GM19372 (cell line): ENCODE measurements around the gene KLHL3.
"Not testable (repeated sequence)": the region's sequence is repeated elsewhere in the genome, so short reads cannot be mapped to it uniquely, and the experiment has no call there.

Experiments used
- ATAC-seq: cut with Tn5 transposase; IDR thresholded peaks from one replicate; pipeline ENCODE4 v1.9.1; 2021; ENCODE audit warnings: mild to moderate bottlenecking, low read depth, moderate library complexity; ENCODE audit not compliant: unreplicated experiment

KLHL3 gene

GRCh38 chr5:137735555-137736284, at the start of gene KLHL3:
Gene KLHL3, minus strand, starts transcription at chr5:137736089. Its CDS starts 443 bp downstream, at chr5:137735646.
- ATAC-seq, result peak; percentile 65

GRCh38 chr5:137782984-137783536, 47.2 kb upstream of the KLHL3 start:
- ATAC-seq, result no peak

GRCh38 chr5:137782055-137782454, 46.2 kb upstream of the KLHL3 start:
- ATAC-seq, result no peak

- ATAC-seq, result no peak
Observed at GRCh38 chr5:137778772-137779564, 43.1 kb upstream of the KLHL3 start.

GRCh38 chr5:137767937-137768336, 32.0 kb upstream of the KLHL3 start:
- ATAC-seq, result not testable (repeated sequence)

- no peak for ATAC-seq
Observed at GRCh38 chr5:137761566-137761965, 25.7 kb upstream of the KLHL3 start.

- ATAC-seq, result no peak
Observed at GRCh38 chr5:137760719-137761516, 25.0 kb upstream of the KLHL3 start.

GRCh38 chr5:137760294-137760693, 24.4 kb upstream of the KLHL3 start:
- no peak for ATAC-seq

GRCh38 chr5:137758715-137759306, 22.9 kb upstream of the KLHL3 start:
- ATAC-seq, result peak; percentile 31

- no peak for ATAC-seq
Observed at GRCh38 chr5:137758121-137758520, 22.2 kb upstream of the KLHL3 start.

GRCh38 chr5:137757634-137758033, 21.7 kb upstream of the KLHL3 start:
- ATAC-seq, result no peak

- ATAC-seq, result peak; percentile 10
Observed at GRCh38 chr5:137754961-137755762, 19.3 kb upstream of the KLHL3 start.

GRCh38 chr5:137754188-137754960, 18.5 kb upstream of the KLHL3 start, which contains the start of gene HNRNPA0:
Gene HNRNPA0, minus strand, starts transcription at chr5:137754363. Its CDS starts 297 bp downstream, at chr5:137754066.
- peak; percentile 77 for ATAC-seq

GRCh38 chr5:137753691-137754187, 17.9 kb upstream of the KLHL3 start:
- ATAC-seq, result peak; percentile 2

- no peak for ATAC-seq
Observed at GRCh38 chr5:137752905-137753690, 17.2 kb upstream of the KLHL3 start.

- ATAC-seq, result no peak
Observed at GRCh38 chr5:137751869-137752491, 16.1 kb upstream of the KLHL3 start.

GRCh38 chr5:137750436-137750835, 14.5 kb upstream of the KLHL3 start:
- no peak for ATAC-seq
